Measurements from ENCODE around the gene IFNAR1. TPM values are rescaled to one million over a fixed set of nuclear protein-coding genes. Genes with fewer than 3 reads are reported as not detected.
A peak's percentile ranks its signal among the peaks of the same experiment; 100 is the strongest.
"Not testable (repeated sequence)": the region's sequence is repeated elsewhere in the genome, so short reads cannot be mapped to it uniquely, and the experiment has no call there.

IFNAR1 gene
- total RNA-seq, 1 donor = 12.4 TPM

GRCh38 chr21:33350676-33351075, 25.9 kb downstream of the IFNAR1 start:
- H3K9me3 ChIP-seq (ENCODE audit: low read depth, low read length) = no peaks in the 10 kb centered on the region
- H3K27me3 ChIP-seq (ENCODE audit: insufficient read depth, low read length) = no peaks in the 10 kb centered on the region
- peaks cover 4% of the 10 kb centered on the region for H3K4me1 ChIP-seq (ENCODE audit: insufficient read depth, low read length)
- H3K4me3 ChIP-seq (ENCODE audit: low read length) = no peak overlapping the region

GRCh38 chr21:33355355-33355754, 30.6 kb downstream of the IFNAR1 start:
- Histone ChIP-seq H3K4me3 (ENCODE audit: low read length) (no peak overlapping the region), H3K9me3 (ENCODE audit: low read depth, low read length) (no peaks in the 10 kb centered on the region), H3K4me1 (ENCODE audit: insufficient read depth, low read length) (peaks cover 8% of the 10 kb centered on the region), H3K27me3 (ENCODE audit: insufficient read depth, low read length) (no peaks in the 10 kb centered on the region)

- H3K9me3 ChIP-seq (ENCODE audit: low read depth, low read length) = no peaks in the 10 kb centered on the region
- no peaks in the 10 kb centered on the region for H3K27me3 ChIP-seq (ENCODE audit: insufficient read depth, low read length)
- peaks cover 14% of the 10 kb centered on the region for H3K4me1 ChIP-seq (ENCODE audit: insufficient read depth, low read length)
- no peak overlapping the region for H3K4me3 ChIP-seq (ENCODE audit: low read length)
Observed at GRCh38 chr21:33355996-33356395, 31.2 kb downstream of the IFNAR1 start.

GRCh38 chr21:33357177-33357576, 32.4 kb downstream of the IFNAR1 start:
- Histone ChIP-seq H3K4me3 (ENCODE audit: low read length) (no peak overlapping the region), H3K27me3 (ENCODE audit: insufficient read depth, low read length) (no peaks in the 10 kb centered on the region), H3K9me3 (ENCODE audit: low read depth, low read length) (no peaks in the 10 kb centered on the region), H3K4me1 (ENCODE audit: insufficient read depth, low read length) (peaks cover 26% of the 10 kb centered on the region)

- Histone ChIP-seq H3K4me1 (ENCODE audit: insufficient read depth, low read length) (peaks cover 47% of the 10 kb centered on the region), H3K27me3 (ENCODE audit: insufficient read depth, low read length) (no peaks in the 10 kb centered on the region), H3K4me3 (ENCODE audit: low read length) (no peak overlapping the region), H3K9me3 (ENCODE audit: low read depth, low read length) (no peaks in the 10 kb centered on the region)
Observed at GRCh38 chr21:33359446-33359845, 34.7 kb downstream of the IFNAR1 start.

GRCh38 chr21:33360281-33360680, 35.5 kb downstream of the IFNAR1 start:
- Histone ChIP-seq H3K9me3 (ENCODE audit: low read depth, low read length) (no peaks in the 10 kb centered on the region), H3K27me3 (ENCODE audit: insufficient read depth, low read length) (no peaks in the 10 kb centered on the region), H3K4me3 (ENCODE audit: low read length) (no peak overlapping the region), H3K4me1 (ENCODE audit: insufficient read depth, low read length) (peaks cover 52% of the 10 kb centered on the region)

GRCh38 chr21:33360881-33361602, 36.3 kb downstream of the IFNAR1 start:
- Histone ChIP-seq H3K4me1 (ENCODE audit: insufficient read depth, low read length) (peaks cover 48% of the 10 kb centered on the region), H3K4me3 (ENCODE audit: low read length) (peak overlapping the region; percentile 23), H3K27me3 (ENCODE audit: insufficient read depth, low read length) (no peaks in the 10 kb centered on the region), H3K9me3 (ENCODE audit: low read depth, low read length) (no peaks in the 10 kb centered on the region)

- Histone ChIP-seq H3K9me3 (ENCODE audit: low read depth, low read length) (peaks cover under 1% of the 10 kb centered on the region), H3K4me1 (ENCODE audit: insufficient read depth, low read length) (peaks cover 48% of the 10 kb centered on the region), H3K27me3 (ENCODE audit: insufficient read depth, low read length) (no peaks in the 10 kb centered on the region), H3K4me3 (ENCODE audit: low read length) (peak overlapping the region; percentile 23)
Observed at GRCh38 chr21:33362044-33362555, 37.3 kb downstream of the IFNAR1 start.

GRCh38 chr21:33363911-33364609, 39.3 kb downstream of the IFNAR1 start:
- H3K4me3 ChIP-seq (ENCODE audit: low read length); H3K27me3 ChIP-seq (ENCODE audit: insufficient read depth, low read length); H3K9me3 ChIP-seq (ENCODE audit: low read depth, low read length): not testable (repeated sequence)
- peaks cover 57% of the 10 kb centered on the region for H3K4me1 ChIP-seq (ENCODE audit: insufficient read depth, low read length)

- peaks cover 8% of the 10 kb centered on the region for H3K9me3 ChIP-seq (ENCODE audit: low read depth, low read length)
- H3K4me3 ChIP-seq (ENCODE audit: low read length) = no peak overlapping the region
- no peaks in the 10 kb centered on the region for H3K27me3 ChIP-seq (ENCODE audit: insufficient read depth, low read length)
- peaks cover 60% of the 10 kb centered on the region for H3K4me1 ChIP-seq (ENCODE audit: insufficient read depth, low read length)
Observed at GRCh38 chr21:33364830-33365229, 40.1 kb downstream of the IFNAR1 start.

- Histone ChIP-seq H3K4me3 (ENCODE audit: low read length) (no peak overlapping the region), H3K9me3 (ENCODE audit: low read depth, low read length) (peaks cover 8% of the 10 kb centered on the region), H3K4me1 (ENCODE audit: insufficient read depth, low read length) (peaks cover 53% of the 10 kb centered on the region), H3K27me3 (ENCODE audit: insufficient read depth, low read length) (no peaks in the 10 kb centered on the region)
Observed at GRCh38 chr21:33367309-33367973, 42.7 kb downstream of the IFNAR1 start.

- Histone ChIP-seq H3K9me3 (ENCODE audit: low read depth, low read length) (peaks cover 8% of the 10 kb centered on the region), H3K4me1 (ENCODE audit: insufficient read depth, low read length) (peaks cover 52% of the 10 kb centered on the region), H3K4me3 (ENCODE audit: low read length) (no peak overlapping the region), H3K27me3 (ENCODE audit: insufficient read depth, low read length) (no peaks in the 10 kb centered on the region)
Observed at GRCh38 chr21:33368124-33368523, 43.4 kb downstream of the IFNAR1 start.

GRCh38 chr21:33368576-33368975, 43.8 kb downstream of the IFNAR1 start:
- peaks cover 8% of the 10 kb centered on the region for H3K9me3 ChIP-seq (ENCODE audit: low read depth, low read length)
- H3K4me1 ChIP-seq (ENCODE audit: insufficient read depth, low read length) = peaks cover 52% of the 10 kb centered on the region
- no peaks in the 10 kb centered on the region for H3K27me3 ChIP-seq (ENCODE audit: insufficient read depth, low read length)
- no peak overlapping the region for H3K4me3 ChIP-seq (ENCODE audit: low read length)

GRCh38 chr21:33369586-33369985, 44.8 kb downstream of the IFNAR1 start:
- Histone ChIP-seq H3K4me3 (ENCODE audit: low read length) (no peak overlapping the region), H3K27me3 (ENCODE audit: insufficient read depth, low read length) (no peaks in the 10 kb centered on the region), H3K9me3 (ENCODE audit: low read depth, low read length) (peaks cover 8% of the 10 kb centered on the region), H3K4me1 (ENCODE audit: insufficient read depth, low read length) (peaks cover 52% of the 10 kb centered on the region)

- Histone ChIP-seq H3K27me3 (ENCODE audit: insufficient read depth, low read length) (no peaks in the 10 kb centered on the region), H3K4me3 (ENCODE audit: low read length) (no peak overlapping the region), H3K9me3 (ENCODE audit: low read depth, low read length) (peaks cover 8% of the 10 kb centered on the region), H3K4me1 (ENCODE audit: insufficient read depth, low read length) (peaks cover 55% of the 10 kb centered on the region)
Observed at GRCh38 chr21:33370305-33370704, 45.5 kb downstream of the IFNAR1 start.
